Neural progenitor cell (in vitro differentiated cells): ENCODE data around the gene ZAR1. TPM values are rescaled to one million over a fixed set of nuclear protein-coding genes. Genes with fewer than 3 reads are reported as not detected.

ENCODE experiments used
- DNase-seq: peaks from one replicate; pipeline ENCODE4 v3.0.0-alpha.2; 2016; ENCODE audit warnings: low spot score
- H2AFZ ChIP-seq: fragments of 200-600 bp; sonication (generic); replicated peaks from 2 replicates; pipeline ENCODE4 v1.6.1; 2016; ENCODE audit warnings: antibody characterized with exemption
- H3F3A ChIP-seq: fragments of 200-600 bp; sonication (generic); 2 replicates; pipeline ENCODE4 v1.6.1; 2016; ENCODE audit warnings: antibody characterized with exemption, low read depth
- H3K27ac ChIP-seq: fragments of 200-600 bp; sonication (generic); 2 replicates; pipeline ENCODE4 v1.5.1; 2016; ENCODE audit warnings: mild to moderate bottlenecking
- H3K27me3 ChIP-seq: fragments of 200-600 bp; sonication (generic); 2 replicates; pipeline ENCODE4 v1.6.1; 2016; ENCODE audit warnings: mild to moderate bottlenecking, moderate library complexity
- H3K36me3 ChIP-seq: fragments of 200-600 bp; sonication (generic); 2 replicates; pipeline ENCODE4 v1.5.1; 2016
- H3K4me1 ChIP-seq: fragments of 200-600 bp; sonication (generic); 2 replicates; pipeline ENCODE4 v1.6.1; 2016; ENCODE audit warnings: mixed run types
- H3K4me2 ChIP-seq: fragments of 200-600 bp; sonication (generic); 2 replicates; pipeline ENCODE4 v1.6.1; 2016
- H3K4me3 ChIP-seq: fragments of 200-600 bp; sonication (generic); 2 replicates; pipeline ENCODE4 v1.5.1; 2016
- H3K79me2 ChIP-seq: fragments of 200-600 bp; sonication (generic); 2 replicates; pipeline ENCODE4 v1.6.1; 2016; ENCODE audit warnings: low read depth
- H3K9ac ChIP-seq: fragments of 200-600 bp; sonication (generic); 2 replicates; pipeline ENCODE4 v1.6.1; 2016
- H3K9me3 ChIP-seq: fragments of 200-600 bp; sonication (generic); 2 replicates; pipeline ENCODE4 v1.5.1; 2016; ENCODE audit warnings: low read depth
- H4K20me1 ChIP-seq: fragments of 200-600 bp; sonication (generic); 2 replicates; pipeline ENCODE4 v1.6.1; 2016; ENCODE audit warnings: low read depth
- H3K27ac Mint-ChIP-seq: 3 replicates; pipeline ENCODE4 v1.8.0; 2021; ENCODE audit warnings: mixed read lengths
- H3K27me3 Mint-ChIP-seq: 2 replicates; pipeline ENCODE4 v1.8.0; 2022; ENCODE audit warnings: low read depth, mild to moderate bottlenecking, inconsistent platforms, moderate library complexity, mixed read lengths; ENCODE audit not compliant: insufficient read depth
- H3K36me3 Mint-ChIP-seq: 3 replicates; pipeline ENCODE4 v1.8.0; 2021; ENCODE audit warnings: mixed read lengths
- H3K4me1 Mint-ChIP-seq: 3 replicates; pipeline ENCODE4 v1.8.0; 2021; ENCODE audit warnings: mixed read lengths
- H3K4me3 Mint-ChIP-seq: 3 replicates; pipeline ENCODE4 v1.8.0; 2021; ENCODE audit warnings: mild to moderate bottlenecking, moderate library complexity, mixed read lengths
- H3K9me3 Mint-ChIP-seq: 3 replicates; pipeline ENCODE4 v1.8.0; 2020; ENCODE audit warnings: mixed read lengths
- CTCF ChIP-seq: fragments of 200-600 bp; sonication (generic); IDR thresholded peaks from 2 replicates; pipeline ENCODE4 v1.5.1; 2017; ENCODE audit warnings: antibody characterized with exemption, mild to moderate bottlenecking
- EZH2 ChIP-seq: fragments of 200-600 bp; sonication (generic); IDR thresholded peaks from 2 replicates; pipeline ENCODE4 v1.6.1; 2017; ENCODE audit warnings: antibody characterized with exemption, mild to moderate bottlenecking, moderate library complexity
- EZH2phosphoT487 ChIP-seq: fragments of 200-600 bp; sonication (generic); IDR thresholded peaks from 2 replicates; pipeline ENCODE4 v1.6.1; 2017; ENCODE audit warnings: antibody characterized with exemption
- total RNA-seq: library from RNA; depleted of rRNA; stranded (reverse); fragments of >200 nt; gene quantifications from 2 replicates; pipeline ENCODE4 v1.2.3, GENCODE V29; 2015; ENCODE audit warnings: low replicate concordance

Gene ZAR1
- total RNA-seq, 1 donor from 2014 or later = not detected

- Mint-ChIP-seq H3K4me1 (peaks cover 3% of the 10 kb centered on the region), H3K27me3 (peaks cover 2% of the 10 kb centered on the region), H3K27ac (no peak overlapping the region), H3K9me3 (peaks cover 2% of the 10 kb centered on the region), H3K4me3 (no peak overlapping the region), H3K36me3 (no peaks in the 10 kb centered on the region)
- no peak for DNase-seq
- TF ChIP-seq CTCF = no peak
- TF ChIP-seq EZH2 = no peak
- TF ChIP-seq EZH2phosphoT487 = no peak
- Histone ChIP-seq H3K4me2 (no peak overlapping the region), H3K27ac (no peak overlapping the region), H3K79me2 (no peaks in the 10 kb centered on the region), H3K4me3 (no peak overlapping the region), H3K4me1 (no peaks in the 10 kb centered on the region), H3K9ac (no peak overlapping the region), H3K27me3 (peaks cover 1% of the 10 kb centered on the region), H4K20me1 (no peaks in the 10 kb centered on the region), H3K9me3 (no peaks in the 10 kb centered on the region), H2AFZ (peak overlapping the region; percentile 26), H3F3A (no peaks in the 10 kb centered on the region), H3K36me3 (no peaks in the 10 kb centered on the region)
Measured at GRCh38 chr4:48475770-48476169, 14.3 kb upstream of the ZAR1 start.

GRCh38 chr4:48478273-48478672, 11.8 kb upstream of the ZAR1 start:
- Histone ChIP-seq H3K27me3 (peaks cover 25% of the 10 kb centered on the region), H2AFZ (no peak overlapping the region), H3K9me3 (no peaks in the 10 kb centered on the region), H3K4me1 (no peaks in the 10 kb centered on the region), H3K36me3 (no peaks in the 10 kb centered on the region), H4K20me1 (no peaks in the 10 kb centered on the region), H3K27ac (no peak overlapping the region), H3K79me2 (no peaks in the 10 kb centered on the region), H3F3A (no peaks in the 10 kb centered on the region), H3K9ac (no peak overlapping the region), H3K4me2 (no peak overlapping the region), H3K4me3 (no peak overlapping the region)
- Mint-ChIP-seq H3K9me3 (no peaks in the 10 kb centered on the region), H3K36me3 (no peaks in the 10 kb centered on the region), H3K4me3 (no peak overlapping the region), H3K4me1 (peaks cover 8% of the 10 kb centered on the region), H3K27me3 (peaks cover 17% of the 10 kb centered on the region), H3K27ac (no peak overlapping the region)
- no peak for DNase-seq
- TF ChIP-seq EZH2 = no peak
- no peak for TF ChIP-seq EZH2phosphoT487
- no peak for TF ChIP-seq CTCF

- H3K4me3 ChIP-seq = no peak overlapping the region
- H3K4me2 ChIP-seq = no peak overlapping the region
- no peak overlapping the region for H3K27ac ChIP-seq
- no peaks in the 10 kb centered on the region for H3K36me3 ChIP-seq
- H3K27me3 ChIP-seq = peaks cover 58% of the 10 kb centered on the region
- H4K20me1 ChIP-seq = peaks cover 5% of the 10 kb centered on the region
- peaks cover 8% of the 10 kb centered on the region for H3K4me1 Mint-ChIP-seq
- H3K27me3 Mint-ChIP-seq = peaks cover 31% of the 10 kb centered on the region
- no peak overlapping the region for H3K27ac Mint-ChIP-seq
- H3K36me3 Mint-ChIP-seq = no peaks in the 10 kb centered on the region
- H2AFZ ChIP-seq = no peak overlapping the region
- H3K9me3 Mint-ChIP-seq = peaks cover 3% of the 10 kb centered on the region
- H3F3A ChIP-seq = peaks cover 19% of the 10 kb centered on the region
- no peaks in the 10 kb centered on the region for H3K4me1 ChIP-seq
- no peak overlapping the region for H3K4me3 Mint-ChIP-seq
- no peak overlapping the region for H3K9ac ChIP-seq
- no peaks in the 10 kb centered on the region for H3K9me3 ChIP-seq
- no peaks in the 10 kb centered on the region for H3K79me2 ChIP-seq
- TF ChIP-seq EZH2phosphoT487 = no peak
- DNase-seq = no peak
Measured at GRCh38 chr4:48481581-48481980, 8.5 kb upstream of the ZAR1 start.

GRCh38 chr4:48483006-48483776, 6.9 kb upstream of the ZAR1 start, which contains the start of gene SLC10A4:
Gene SLC10A4 (plus strand): TSS chr4:48483343. CDS start chr4:48483562, 219 bp downstream.
- H3K9me3 ChIP-seq = no peaks in the 10 kb centered on the region
- no peak within 1 kb of the TSS for H3K27ac ChIP-seq
- H2AFZ ChIP-seq = peak within 1 kb of the TSS; percentile 97
- no peak for TF ChIP-seq EZH2phosphoT487
- TF ChIP-seq EZH2 = no peak
- no peak for TF ChIP-seq CTCF
- peaks cover 3% of the 10 kb centered on the region for H3K36me3 Mint-ChIP-seq
- peaks cover 74% of the 10 kb centered on the region for H3K27me3 ChIP-seq
- peaks cover 35% of the 10 kb centered on the region for H3K27me3 Mint-ChIP-seq
- no peak within 1 kb of the TSS for H3K27ac Mint-ChIP-seq
- no peaks in the 10 kb centered on the region for H3K4me1 ChIP-seq
- H3K4me3 ChIP-seq = peak within 1 kb of the TSS; percentile 41
- H3F3A ChIP-seq = peaks cover 19% of the 10 kb centered on the region
- H3K9me3 Mint-ChIP-seq = peaks cover 6% of the 10 kb centered on the region
- H3K4me1 Mint-ChIP-seq = peaks cover 8% of the 10 kb centered on the region
- no peak within 1 kb of the TSS for H3K9ac ChIP-seq
- peaks cover 5% of the 10 kb centered on the region for H4K20me1 ChIP-seq
- H3K4me3 Mint-ChIP-seq = peak within 1 kb of the TSS; percentile 89
- H3K79me2 ChIP-seq = no peaks in the 10 kb centered on the region
- H3K4me2 ChIP-seq = peak within 1 kb of the TSS; percentile 81
- peak; percentile 73 for DNase-seq
- H3K36me3 ChIP-seq = no peaks in the 10 kb centered on the region
